GM18526 (cell line): ENCODE results near the gene TRIM5.

Experiments
- POLR2A ChIP-seq: IDR thresholded peaks from 3 replicates; pipeline ENCODE4 v1.6.1; 2011; ENCODE audit not compliant: insufficient read length; ENCODE audit errors: extremely low read depth

TRIM5 gene

DNA sequence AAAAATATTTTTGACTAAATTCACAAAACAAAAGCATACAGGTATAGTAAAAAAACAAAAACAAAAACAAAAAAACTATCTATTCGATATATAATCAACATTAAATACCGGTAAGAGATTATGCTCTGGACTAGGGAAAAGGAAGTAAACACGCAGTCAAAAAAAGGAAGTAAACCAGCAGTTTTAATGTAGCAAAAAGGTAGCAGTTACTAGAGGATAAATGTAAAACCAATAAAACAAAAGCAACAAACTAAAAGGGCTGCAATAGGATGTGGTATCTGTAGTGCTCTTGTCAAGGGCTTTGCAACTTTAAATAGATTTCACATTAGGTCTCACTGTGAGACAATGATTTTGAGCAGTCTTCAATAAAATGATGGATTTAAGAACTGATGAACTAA is 7.1 kb upstream of the TRIM5 start:
- no peak for TF ChIP-seq POLR2A

DNA sequence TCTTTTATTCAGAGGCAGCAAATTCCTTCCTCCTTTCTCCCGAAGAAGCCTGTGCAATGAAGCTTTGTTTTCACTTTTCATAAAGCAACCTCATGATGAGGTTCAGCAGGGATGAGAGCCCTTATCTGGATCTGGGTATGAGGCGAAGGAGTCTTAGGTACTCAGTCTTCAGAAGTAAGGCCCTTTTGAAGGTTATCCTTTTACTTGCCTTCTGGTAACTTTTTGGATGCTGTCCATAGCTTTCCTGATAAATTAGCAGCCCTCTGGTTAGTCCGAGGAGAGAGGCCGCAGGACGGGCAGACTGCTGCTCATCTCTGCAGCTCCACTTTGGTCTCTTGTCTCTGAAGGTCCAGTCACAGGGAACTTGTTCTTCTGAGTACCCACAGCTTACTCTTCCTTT is 5.9 kb upstream of the TRIM5 start:
- peak; percentile 16 for TF ChIP-seq POLR2A

DNA sequence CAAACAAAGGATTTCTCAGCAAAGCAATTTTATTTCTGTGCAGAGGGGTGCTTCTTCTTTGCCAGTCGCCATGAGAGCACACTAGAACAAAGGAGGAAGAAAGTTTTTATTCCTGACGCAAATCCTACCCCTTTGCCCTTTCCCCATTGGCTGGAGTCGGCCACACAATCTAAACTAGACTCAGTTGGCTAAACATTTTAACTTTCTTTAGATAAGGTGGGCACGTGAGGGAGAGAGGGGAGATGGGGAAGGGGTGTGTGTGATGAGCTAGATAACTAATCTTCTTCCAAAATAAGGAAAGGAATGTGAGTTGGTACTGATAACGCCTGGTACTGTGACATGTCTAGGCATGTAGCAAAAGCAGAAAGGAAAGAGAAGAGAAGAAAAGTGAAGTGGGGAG is 5.3 kb upstream of the TRIM5 start:
- no peak for TF ChIP-seq POLR2A

DNA sequence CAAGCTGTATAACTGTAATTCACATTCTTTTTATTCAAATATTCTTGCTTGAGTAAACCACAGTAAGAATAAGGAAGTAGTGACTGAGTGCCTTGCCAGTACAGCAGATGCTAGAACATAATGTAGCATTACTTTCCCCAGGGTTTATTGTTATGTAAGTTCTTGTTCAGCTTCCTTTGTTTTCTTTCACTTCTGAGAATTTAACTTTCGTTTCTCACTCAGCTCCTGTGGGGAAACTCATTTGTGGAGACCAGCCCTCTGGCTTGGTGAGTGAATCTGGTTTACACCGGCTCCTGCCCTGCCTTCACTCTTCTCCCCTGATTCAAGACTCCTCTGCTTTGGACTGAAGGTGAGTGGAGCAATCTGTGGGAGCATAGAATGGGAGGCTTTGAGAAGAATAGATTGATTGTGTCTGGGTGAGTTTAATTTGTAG is 4.7 kb upstream of the TRIM5 start, which contains the start of gene TRIM22:
Gene TRIM22, plus strand, starts transcription at position 240 of the 433 bp plus-strand sequence. CDS start 6,443 bp downstream, outside the sequence.
- peak; percentile 51 for TF ChIP-seq POLR2A

DNA sequence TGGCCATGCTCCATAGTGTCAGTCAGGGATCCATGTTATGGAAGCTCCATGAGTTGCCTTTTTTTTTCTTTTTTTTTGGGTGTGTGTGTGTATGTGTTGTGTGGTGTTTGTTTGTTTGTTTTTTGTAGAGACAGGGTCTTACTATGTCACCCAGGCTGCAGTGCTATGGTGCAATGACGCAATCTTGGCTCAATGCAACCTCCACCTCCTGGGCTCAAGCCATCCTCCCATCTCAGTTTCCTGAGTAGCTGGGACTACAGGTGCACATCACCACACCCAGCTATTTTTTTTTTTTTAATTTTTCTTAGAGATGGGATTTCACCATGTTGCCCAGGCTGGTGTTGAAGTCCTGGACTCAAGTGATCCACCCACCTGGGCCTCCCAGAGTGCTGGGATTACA is 3.6 kb upstream of the TRIM5 start:
- TF ChIP-seq POLR2A = no peak

DNA sequence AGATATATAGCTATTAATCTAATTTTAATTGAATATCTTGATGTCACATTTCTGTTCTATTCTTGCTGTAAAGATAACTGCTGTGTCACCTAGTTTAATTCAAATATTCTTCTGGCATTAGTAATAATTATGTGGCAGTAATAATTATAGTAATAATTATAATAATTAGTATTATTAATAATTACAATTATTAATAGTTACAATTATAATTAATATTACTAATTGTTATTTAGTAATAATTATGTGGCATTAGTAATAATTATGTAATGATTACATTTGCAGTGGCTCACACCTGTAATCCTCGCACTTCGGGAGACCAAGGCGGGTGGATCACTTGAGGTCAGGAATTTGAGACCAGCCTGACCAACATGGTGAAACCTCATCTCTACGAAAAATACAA is 1.6 kb upstream of the TRIM5 start:
- TF ChIP-seq POLR2A = no peak

DNA sequence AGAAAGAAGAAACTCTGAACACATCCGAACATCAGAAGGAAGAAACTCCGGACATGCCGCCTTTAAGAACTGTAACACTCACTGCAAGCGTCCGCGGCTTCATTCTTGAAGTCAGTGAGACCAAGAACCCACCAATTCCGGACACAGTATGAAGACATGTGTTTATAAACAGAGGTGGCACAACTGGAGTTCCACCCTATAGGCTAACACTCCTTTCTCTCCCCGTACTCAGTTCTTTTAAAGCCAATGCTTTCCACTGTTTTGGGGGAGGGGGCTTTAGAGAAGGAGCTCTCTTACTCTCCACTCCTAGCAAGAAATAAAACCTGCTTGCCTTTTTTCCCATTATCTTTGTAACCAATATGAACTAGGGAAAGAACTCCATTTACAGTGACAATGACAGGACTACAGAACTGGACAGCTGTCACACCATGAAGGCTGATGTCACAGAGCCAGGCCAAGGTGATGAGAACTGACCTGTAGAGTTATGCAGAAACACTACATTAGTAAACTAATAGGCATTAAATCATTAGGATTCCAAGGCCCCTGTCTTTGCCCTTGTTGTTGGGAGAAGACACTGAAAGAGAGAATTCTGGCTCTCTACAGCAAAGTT is 733 bp downstream of the TRIM5 start:
- no peak for TF ChIP-seq POLR2A

DNA sequence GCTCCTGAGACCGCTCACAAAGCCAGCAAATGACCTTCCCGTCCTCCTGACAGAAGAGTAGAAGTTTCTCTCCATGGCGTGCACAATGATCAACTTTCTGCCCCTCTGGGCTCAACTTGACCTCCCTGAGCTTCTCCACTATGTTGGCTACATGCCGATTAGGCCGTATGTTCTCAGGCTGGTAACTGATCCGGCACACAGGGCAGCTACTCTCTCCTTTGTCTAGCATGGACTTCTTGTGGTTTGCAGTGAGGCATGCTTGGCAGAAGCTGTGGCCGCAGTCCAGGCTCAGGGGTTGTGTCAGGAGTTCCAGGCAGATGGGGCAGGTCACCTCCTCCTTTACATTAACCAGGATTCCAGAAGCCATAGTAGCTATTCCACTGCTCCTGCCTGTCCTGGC is 5.1 kb downstream of the TRIM5 start:
- no peak for TF ChIP-seq POLR2A

DNA sequence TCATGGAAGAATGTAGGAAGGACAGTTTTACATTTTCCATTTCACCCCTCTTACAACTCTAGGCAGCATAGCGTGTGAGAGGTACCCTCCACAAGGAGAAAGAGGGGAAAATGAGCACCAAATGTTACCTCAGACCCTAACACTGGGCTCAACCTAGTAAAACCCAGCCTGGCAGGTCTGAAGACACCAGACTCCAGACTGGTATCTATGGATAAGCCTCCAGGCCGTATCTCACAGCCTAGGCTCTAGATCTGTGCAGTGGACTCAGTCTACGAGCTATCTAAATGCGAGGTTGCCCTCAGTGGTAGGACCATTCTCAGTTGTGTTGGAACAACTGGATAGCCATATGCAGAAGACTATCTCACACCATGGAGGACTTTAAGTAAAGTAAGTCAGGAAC is 10.5 kb downstream of the TRIM5 start:
- TF ChIP-seq POLR2A = no peak

DNA sequence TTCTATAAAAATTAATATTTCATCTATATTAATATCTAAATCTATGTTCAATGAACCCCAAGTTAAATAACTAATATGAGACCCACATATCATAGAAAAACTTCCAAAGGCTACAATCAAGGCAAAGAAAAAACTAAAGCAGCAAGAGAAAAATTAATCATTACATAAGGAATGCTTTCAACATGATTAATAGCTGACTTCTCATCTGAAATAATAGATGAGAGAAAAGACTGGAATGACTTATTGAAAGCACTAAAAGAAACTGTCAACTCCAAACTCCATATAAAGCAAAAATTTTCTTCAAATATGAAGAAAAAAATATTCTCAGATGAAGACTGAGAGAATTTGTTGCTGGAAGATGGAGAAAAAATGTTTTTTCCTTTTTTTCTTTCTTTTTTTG is 13.0 kb downstream of the TRIM5 start:
- TF ChIP-seq POLR2A = no peak

DNA sequence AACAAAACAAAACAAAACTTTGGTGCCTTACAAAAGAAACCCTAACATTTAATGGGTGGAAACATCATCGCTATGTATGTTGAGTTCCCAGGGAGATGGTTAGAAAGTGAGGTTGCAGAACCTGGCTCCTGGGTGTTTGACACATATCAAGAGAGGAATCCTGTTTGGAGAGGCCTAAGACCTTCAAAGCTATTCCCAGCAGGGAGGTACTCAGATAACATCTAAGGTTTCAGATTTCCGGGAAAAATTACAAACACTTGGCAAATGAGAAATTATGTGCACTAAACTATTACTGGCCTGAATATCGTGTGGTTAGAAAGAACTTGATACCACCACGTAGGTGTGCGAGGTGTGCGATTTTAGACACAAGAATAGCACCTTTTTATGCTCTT is 18.5 kb downstream of the TRIM5 start:
- TF ChIP-seq POLR2A = no peak

DNA sequence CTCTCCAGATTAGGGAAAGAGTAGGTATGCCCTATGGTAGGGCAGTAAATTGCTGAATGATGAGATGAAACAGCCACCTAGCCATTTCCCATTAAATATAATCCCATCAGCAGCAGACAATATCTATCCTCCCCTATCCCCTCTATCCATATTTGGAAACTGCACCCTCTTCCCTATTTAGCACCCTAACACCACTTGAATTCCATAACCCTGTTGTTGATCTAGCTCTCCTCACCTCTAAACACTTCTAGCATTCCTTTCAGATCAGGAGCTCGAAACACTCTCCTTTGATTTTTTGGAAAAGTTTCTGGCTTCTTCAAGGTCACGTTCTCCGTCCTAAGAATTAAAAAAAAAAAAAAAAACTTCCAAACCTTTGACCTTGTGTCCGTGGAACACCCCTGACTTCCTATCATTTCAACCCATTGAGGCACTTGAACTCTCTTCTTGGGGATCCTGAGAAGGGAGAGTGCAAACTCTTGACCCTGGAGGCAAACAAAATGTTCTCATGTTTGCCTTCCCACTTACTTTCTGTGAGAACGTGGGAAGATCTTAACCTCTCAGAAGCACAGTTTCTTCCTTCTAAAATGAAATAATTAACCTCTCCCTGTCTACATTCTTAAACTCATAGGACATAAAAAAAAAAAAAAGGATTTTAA is 19.0 kb downstream of the TRIM5 start:
- TF ChIP-seq POLR2A = no peak

DNA sequence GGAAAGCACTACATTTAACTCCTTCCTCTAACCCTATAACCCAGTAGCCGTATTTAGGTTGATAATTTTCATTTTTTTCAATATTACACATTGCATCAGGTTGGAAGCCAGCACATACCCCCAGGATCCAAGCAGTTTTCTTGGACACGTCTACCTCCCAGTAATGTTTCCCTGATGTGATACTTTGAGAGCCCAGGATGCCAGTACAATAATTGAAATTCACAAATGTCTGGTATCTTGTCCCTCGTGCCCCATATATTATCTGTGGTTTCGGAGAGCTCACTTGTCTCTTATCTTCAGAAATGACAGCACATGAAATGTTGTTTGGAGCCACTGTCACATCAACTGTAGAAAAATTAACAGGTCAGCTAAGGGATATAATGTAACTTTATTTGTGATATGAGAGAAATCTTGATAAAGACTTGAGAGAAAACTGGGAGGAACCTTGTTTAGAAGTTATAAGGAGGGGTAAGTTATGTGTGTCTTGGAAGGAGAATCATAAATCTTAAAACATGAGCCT is 19.8 kb downstream of the TRIM5 start:
- TF ChIP-seq POLR2A = no peak

DNA sequence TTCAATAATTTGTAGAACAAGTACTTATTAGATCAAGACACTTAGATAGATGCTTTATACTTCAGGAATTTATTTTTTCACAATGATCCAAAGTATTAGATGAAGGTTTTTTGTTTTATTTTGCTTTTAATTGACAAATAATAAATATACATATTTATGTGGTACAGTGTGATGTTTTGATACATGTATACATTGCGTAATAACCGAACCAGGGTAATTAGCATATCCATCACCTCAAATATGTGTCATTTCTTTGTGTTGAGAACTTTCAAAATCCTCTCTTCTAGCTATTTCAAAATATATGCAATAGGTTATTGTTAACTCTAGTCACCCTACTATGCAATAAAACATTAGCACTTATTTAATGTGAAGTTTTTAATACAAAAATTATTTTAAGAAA is 21.4 kb downstream of the TRIM5 start:
- no peak for TF ChIP-seq POLR2A

DNA sequence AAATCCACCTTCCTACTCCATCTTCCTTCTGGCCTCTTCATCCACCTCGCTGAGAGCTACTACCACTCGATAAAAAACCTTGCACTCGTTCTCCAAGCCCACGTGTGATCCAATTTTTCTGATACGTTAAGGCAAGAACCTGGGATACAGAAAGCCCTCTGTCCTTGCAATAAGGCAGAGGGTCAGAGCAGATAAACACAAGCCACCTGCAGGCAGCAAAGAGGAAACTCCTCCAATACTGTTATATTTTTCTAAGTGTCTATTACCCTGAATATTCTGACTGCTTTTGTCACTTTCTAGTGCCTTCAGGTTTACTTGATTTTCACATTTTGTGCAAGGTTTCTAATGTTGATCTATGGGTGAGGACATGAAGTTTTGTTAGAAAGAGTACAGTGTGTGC is 26.6 kb downstream of the TRIM5 start:
- TF ChIP-seq POLR2A = no peak

DNA sequence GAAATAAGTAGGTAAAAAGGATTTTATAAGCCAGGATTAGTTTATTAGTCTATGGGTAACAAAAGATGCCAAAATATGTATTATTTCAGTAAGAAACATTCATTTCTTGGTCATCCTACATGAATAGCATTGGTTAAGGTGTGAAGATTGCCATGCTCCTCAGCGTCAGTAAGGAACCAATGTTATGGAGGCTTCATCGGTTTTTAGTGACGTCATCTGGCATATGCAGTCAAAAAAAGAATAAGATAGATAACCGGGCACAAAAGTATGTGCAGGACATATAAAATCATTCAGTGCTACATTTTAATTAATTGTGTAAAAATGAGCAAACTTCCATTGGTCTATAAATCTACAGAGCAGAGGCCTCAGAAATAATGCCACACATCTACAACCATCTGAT is 29.4 kb downstream of the TRIM5 start:
- TF ChIP-seq POLR2A = no peak

DNA sequence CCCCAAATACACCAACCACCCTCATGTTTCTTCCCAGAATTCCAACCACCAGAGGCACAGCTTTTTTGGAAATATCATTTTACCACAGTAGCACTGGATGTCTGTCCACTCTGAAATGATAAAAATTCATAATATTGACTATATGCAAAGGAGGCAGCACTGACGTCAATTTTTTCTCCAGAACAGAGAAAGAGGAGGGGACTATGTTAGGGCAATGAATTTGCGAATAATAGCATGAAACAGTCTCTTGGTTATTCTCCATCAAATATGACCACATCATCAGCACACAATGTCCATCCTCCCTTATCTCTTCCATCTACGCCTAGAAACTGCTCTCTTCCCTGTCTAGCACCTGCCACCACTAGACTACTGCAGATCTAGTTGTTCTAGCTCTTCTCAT is 38.7 kb downstream of the TRIM5 start:
- no peak for TF ChIP-seq POLR2A
